MG63 (cell line): ENCODE measurements around the gene FGF1. TPM values are rescaled to one million over a fixed set of nuclear protein-coding genes. Genes with fewer than 3 reads are reported as not detected.
A peak's percentile ranks its signal among the peaks of the same experiment; 100 is the strongest.

Source experiments
- DNase-seq: peaks from one replicate; pipeline ENCODE4 v3.0.0-alpha.2; 2020
- H3K27me3 ChIP-seq: fragments of 250-450 bp; sonication (Bioruptor Pico); 2 replicates; pipeline ENCODE4 v1.5.1; 2020; ENCODE audit warnings: mild to moderate bottlenecking, moderate library complexity
- H3K36me3 ChIP-seq: fragments of 250-450 bp; sonication (Bioruptor Pico); 2 replicates; pipeline ENCODE4 v1.5.1; 2020; ENCODE audit warnings: mild to moderate bottlenecking, moderate library complexity
- H3K4me3 ChIP-seq: fragments of 250-450 bp; sonication (Bioruptor Pico); 2 replicates; pipeline ENCODE4 v1.5.1; 2020; ENCODE audit warnings: mild to moderate bottlenecking, moderate library complexity
- H3K9me3 ChIP-seq: fragments of 250-450 bp; sonication (Bioruptor Pico); 2 replicates; pipeline ENCODE4 v1.5.1; 2020; ENCODE audit warnings: mild to moderate bottlenecking, moderate library complexity
- total RNA-seq: library from RNA; depleted of rRNA; stranded (reverse); fragments of >200 nt; shearing (Covaris generic); gene quantifications from 2 replicates; pipeline ENCODE4 v1.2.3, GENCODE V29; 2014; ENCODE audit warnings: low replicate concordance

FGF1 gene
- total RNA-seq, 1 experiment from 2014 or later, result 1.1 TPM

GRCh38 chr5:142700566-142700965, 14.7 kb upstream of the FGF1 start:
- no peak for DNase-seq

GRCh38 chr5:142699184-142699720, 13.4 kb upstream of the FGF1 start:
- DNase-seq, result peak; percentile 73

More at GRCh38 chr5:142700566-142700965, 14.7 kb upstream of the FGF1 start:
- Histone ChIP-seq H3K4me3 (no peak overlapping the region), H3K36me3 (no peaks in the 10 kb centered on the region), H3K27me3 (peaks cover 4% of the 10 kb centered on the region), H3K9me3 (no peaks in the 10 kb centered on the region)

GRCh38 chr5:142698447-142699183, 12.7 kb upstream of the FGF1 start:
- Histone ChIP-seq H3K27me3 (no peaks in the 10 kb centered on the region), H3K36me3 (no peaks in the 10 kb centered on the region), H3K4me3 (no peak overlapping the region), H3K9me3 (no peaks in the 10 kb centered on the region)
- DNase-seq, result no peak

More at GRCh38 chr5:142699184-142699720, 13.4 kb upstream of the FGF1 start:
- Histone ChIP-seq H3K36me3 (no peaks in the 10 kb centered on the region), H3K4me3 (no peak overlapping the region), H3K27me3 (no peaks in the 10 kb centered on the region), H3K9me3 (no peaks in the 10 kb centered on the region)

GRCh38 chr5:142697356-142698255, 11.7 kb upstream of the FGF1 start:
- Histone ChIP-seq H3K4me3 (no peak overlapping the region), H3K36me3 (no peaks in the 10 kb centered on the region), H3K9me3 (no peaks in the 10 kb centered on the region), H3K27me3 (no peaks in the 10 kb centered on the region)
- no peak for DNase-seq

GRCh38 chr5:142696379-142696778, 10.5 kb upstream of the FGF1 start:
- Histone ChIP-seq H3K27me3 (no peaks in the 10 kb centered on the region), H3K4me3 (no peak overlapping the region), H3K9me3 (no peaks in the 10 kb centered on the region), H3K36me3 (no peaks in the 10 kb centered on the region)
- no peak for DNase-seq

- no peaks in the 10 kb centered on the region for H3K36me3 ChIP-seq
- H3K27me3 ChIP-seq, result no peaks in the 10 kb centered on the region
- H3K9me3 ChIP-seq, result no peaks in the 10 kb centered on the region
- H3K4me3 ChIP-seq, result no peak overlapping the region
- no peak for DNase-seq
Observed at GRCh38 chr5:142694092-142694856, 8.4 kb upstream of the FGF1 start.

- DNase-seq, result no peak
- H3K9me3 ChIP-seq, result no peaks in the 10 kb centered on the region
- H3K4me3 ChIP-seq, result no peak overlapping the region
- H3K27me3 ChIP-seq, result no peaks in the 10 kb centered on the region
- H3K36me3 ChIP-seq, result no peaks in the 10 kb centered on the region
Observed at GRCh38 chr5:142692321-142692894, 6.5 kb upstream of the FGF1 start.

- no peak overlapping the region for H3K4me3 ChIP-seq
- DNase-seq, result no peak
- no peaks in the 10 kb centered on the region for H3K9me3 ChIP-seq
- no peaks in the 10 kb centered on the region for H3K36me3 ChIP-seq
- no peaks in the 10 kb centered on the region; the same call in 1 of the 2 replicates for H3K27me3 ChIP-seq
Observed at GRCh38 chr5:142690667-142691066, 4.8 kb upstream of the FGF1 start.

GRCh38 chr5:142689081-142689480, 3.2 kb upstream of the FGF1 start:
- Histone ChIP-seq H3K9me3 (no peaks in the 10 kb centered on the region), H3K4me3 (no peak overlapping the region), H3K27me3 (no peaks in the 10 kb centered on the region; the same call in 1 of the 2 replicates), H3K36me3 (no peaks in the 10 kb centered on the region)
- no peak for DNase-seq

GRCh38 chr5:142688281-142688989, 2.5 kb upstream of the FGF1 start:
- Histone ChIP-seq H3K4me3 (no peak overlapping the region), H3K9me3 (no peaks in the 10 kb centered on the region), H3K27me3 (no peaks in the 10 kb centered on the region; the same call in 1 of the 2 replicates), H3K36me3 (no peaks in the 10 kb centered on the region)
- DNase-seq, result no peak

GRCh38 chr5:142686968-142687367, 1.1 kb upstream of the FGF1 start:
- H3K36me3 ChIP-seq, result no peaks in the 10 kb centered on the region
- no peak overlapping the region for H3K4me3 ChIP-seq
- no peaks in the 10 kb centered on the region; the same call in 1 of the 2 replicates for H3K27me3 ChIP-seq
- no peaks in the 10 kb centered on the region for H3K9me3 ChIP-seq
- no peak for DNase-seq

- no peak for DNase-seq
Observed at GRCh38 chr5:142686210-142686734, 382 bp upstream of the FGF1 start.

GRCh38 chr5:142684508-142685041, 1.3 kb downstream of the FGF1 start:
- peak; percentile 14 for DNase-seq
- Histone ChIP-seq H3K4me3 (no peak overlapping the region), H3K27me3 (no peaks in the 10 kb centered on the region; the same call in 1 of the 2 replicates), H3K9me3 (no peaks in the 10 kb centered on the region), H3K36me3 (no peaks in the 10 kb centered on the region)

More at GRCh38 chr5:142686210-142686734, 382 bp upstream of the FGF1 start:
- Histone ChIP-seq H3K27me3 (no peaks in the 10 kb centered on the region; the same call in 1 of the 2 replicates), H3K36me3 (no peaks in the 10 kb centered on the region), H3K9me3 (no peaks in the 10 kb centered on the region), H3K4me3 (no peak overlapping the region)

- Histone ChIP-seq H3K9me3 (no peaks in the 10 kb centered on the region), H3K27me3 (no peaks in the 10 kb centered on the region; the same call in 1 of the 2 replicates), H3K36me3 (no peaks in the 10 kb centered on the region), H3K4me3 (no peak overlapping the region)
- no peak for DNase-seq
Observed at GRCh38 chr5:142683881-142684505, 1.9 kb downstream of the FGF1 start.

- DNase-seq, result no peak
- Histone ChIP-seq H3K9me3 (no peaks in the 10 kb centered on the region), H3K36me3 (no peaks in the 10 kb centered on the region), H3K27me3 (no peaks in the 10 kb centered on the region; the same call in 1 of the 2 replicates), H3K4me3 (no peak overlapping the region)
Observed at GRCh38 chr5:142683116-142683515, 2.8 kb downstream of the FGF1 start.
